Vagina (tissue), 2 donors: ENCODE data around the gene PLIN5.

ENCODE experiments used
- POLR2A ChIP-seq, 2 donors: fragments of 450-650 bp; IDR thresholded peaks; one replicate each; pipeline ENCODE4 v1.6.1; 2017; ENCODE audit warnings: antibody characterized with exemption in 2 of 2, mild to moderate bottlenecking in 2 of 2, moderate library complexity in 2 of 2
- POLR2AphosphoS5 ChIP-seq, 2 donors: sonication (generic); formaldehyde crosslinking; IDR thresholded peaks; one replicate each; pipeline ENCODE4 v1.9.0; 2017; ENCODE audit warnings: antibody characterized with exemption in 2 of 2, mild to moderate bottlenecking in 2 of 2, low read depth in 1 of 2; ENCODE audit not compliant: insufficient read depth in 1 of 2
- TF ChIP-seq, protein P1 (sequence below), 3 experiments: fragments of 450-650 bp in 2 of 3; fragments of 200-600 bp in 1 of 3; sonication (generic) in 1 of 3; IDR thresholded peaks; one replicate each; pipeline ENCODE4 v1.5.1; 2017 to 2019; ENCODE audit warnings: antibody characterized with exemption in 3 of 3, mild to moderate bottlenecking in 2 of 3, moderate library complexity in 2 of 3

DNA sequence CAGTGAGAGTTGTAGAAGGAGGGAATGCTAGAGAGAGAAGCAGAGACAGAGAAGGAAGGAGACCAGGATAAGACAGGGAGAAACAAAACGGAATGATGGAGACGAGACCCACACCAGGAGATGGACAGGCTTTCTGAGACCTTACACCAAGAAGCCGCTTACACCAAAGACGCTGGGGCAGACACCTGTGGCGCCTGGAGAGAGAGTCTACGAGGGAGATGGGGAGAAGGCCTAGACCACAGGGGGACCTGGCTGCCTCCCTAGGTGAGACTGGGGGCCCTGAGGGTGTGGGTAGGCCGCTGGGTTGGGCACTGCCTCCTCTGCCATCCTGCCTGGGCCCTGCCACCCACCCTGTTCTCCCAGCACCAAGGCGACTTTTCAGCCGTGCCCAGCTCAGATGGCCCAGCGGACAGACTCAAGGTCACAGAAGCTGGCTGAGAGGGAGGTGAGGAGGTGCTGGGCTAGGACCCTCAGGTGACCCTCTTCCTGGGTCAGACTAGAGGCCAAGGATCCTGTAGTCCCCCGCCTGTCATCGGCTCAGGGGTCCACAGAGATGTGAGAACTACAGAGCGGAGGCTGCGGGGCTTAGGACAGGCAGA lies 5.0 kb downstream of the PLIN5 start:
- TF ChIP-seq, protein P1, sequence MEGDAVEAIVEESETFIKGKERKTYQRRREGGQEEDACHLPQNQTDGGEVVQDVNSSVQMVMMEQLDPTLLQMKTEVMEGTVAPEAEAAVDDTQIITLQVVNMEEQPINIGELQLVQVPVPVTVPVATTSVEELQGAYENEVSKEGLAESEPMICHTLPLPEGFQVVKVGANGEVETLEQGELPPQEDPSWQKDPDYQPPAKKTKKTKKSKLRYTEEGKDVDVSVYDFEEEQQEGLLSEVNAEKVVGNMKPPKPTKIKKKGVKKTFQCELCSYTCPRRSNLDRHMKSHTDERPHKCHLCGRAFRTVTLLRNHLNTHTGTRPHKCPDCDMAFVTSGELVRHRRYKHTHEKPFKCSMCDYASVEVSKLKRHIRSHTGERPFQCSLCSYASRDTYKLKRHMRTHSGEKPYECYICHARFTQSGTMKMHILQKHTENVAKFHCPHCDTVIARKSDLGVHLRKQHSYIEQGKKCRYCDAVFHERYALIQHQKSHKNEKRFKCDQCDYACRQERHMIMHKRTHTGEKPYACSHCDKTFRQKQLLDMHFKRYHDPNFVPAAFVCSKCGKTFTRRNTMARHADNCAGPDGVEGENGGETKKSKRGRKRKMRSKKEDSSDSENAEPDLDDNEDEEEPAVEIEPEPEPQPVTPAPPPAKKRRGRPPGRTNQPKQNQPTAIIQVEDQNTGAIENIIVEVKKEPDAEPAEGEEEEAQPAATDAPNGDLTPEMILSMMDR (IDR thresholded peaks at IDR 0.05): no peak
- TF ChIP-seq POLR2A (IDR thresholded peaks at IDR 0.05) (no peak), POLR2AphosphoS5 (IDR thresholded peaks at IDR 0.05; ENCODE audit: insufficient read depth in 1 of 2, low read depth in 1 of 2) (no peak)
